Fibroblast of lung (primary cell): ENCODE data around the gene KRTAP25-1. TPM values are rescaled to one million over a fixed set of nuclear protein-coding genes. Genes with fewer than 3 reads are reported as not detected.

ENCODE experiments used
- DNase-seq, 2 donors: peaks; one replicate each; pipeline versions ENCODE4 v3.0.0 to v3.0.0-alpha.2; 2010; ENCODE audit warnings: low read depth in 2 of 2
- H2AFZ ChIP-seq: 2 replicates; pipeline ENCODE4 v1.5.1; 2012; ENCODE audit warnings: low read length, control low read depth, inconsistent platforms
- H3K27ac ChIP-seq: 2 replicates; pipeline ENCODE4 v1.5.1; 2011; ENCODE audit warnings: low read length, control low read depth; ENCODE audit not compliant: insufficient read depth
- H3K27me3 ChIP-seq: 2 replicates; pipeline ENCODE4 v1.5.1; 2011; ENCODE audit warnings: mild to moderate bottlenecking, low read length; ENCODE audit not compliant: control insufficient read depth, insufficient read depth
- H3K36me3 ChIP-seq: 2 replicates; pipeline ENCODE4 v1.5.1; 2011; ENCODE audit warnings: low read length; ENCODE audit not compliant: control insufficient read depth, insufficient read depth
- H3K4me1 ChIP-seq: 2 replicates; pipeline ENCODE4 v1.5.1; 2011; ENCODE audit warnings: low read length; ENCODE audit not compliant: control insufficient read depth, insufficient read depth; ENCODE audit errors: extremely low read depth
- H3K4me2 ChIP-seq: 2 replicates; pipeline ENCODE4 v1.5.1; 2011; ENCODE audit warnings: low read length, control low read depth; ENCODE audit not compliant: insufficient read depth; ENCODE audit errors: extremely low read depth
- H3K4me3 ChIP-seq, 4 experiments: fragments of 200-600 bp in 1 of 4; sonication (generic) in 1 of 4; replicated peaks in 1 of 4; 2 replicates each; pipeline ENCODE4 v1.5.1; 2011 to 2016; ENCODE audit warnings: low read length in 4 of 4, low read depth in 3 of 4, mild to moderate bottlenecking in 3 of 4, control low read depth in 2 of 4, inconsistent platforms in 1 of 4, mixed read lengths in 1 of 4; ENCODE audit not compliant: insufficient read depth in 1 of 4; ENCODE audit errors: control extremely low read depth in 1 of 4
- H3K79me2 ChIP-seq: 2 replicates; pipeline ENCODE4 v1.5.1; 2012; ENCODE audit warnings: mild to moderate bottlenecking, low read length, inconsistent platforms; ENCODE audit not compliant: control insufficient read depth, insufficient read depth
- H3K9ac ChIP-seq: 2 replicates; pipeline ENCODE4 v1.5.1; 2011; ENCODE audit warnings: mild to moderate bottlenecking, low read length, control low read depth; ENCODE audit not compliant: insufficient read depth
- H3K9me3 ChIP-seq: 2 replicates; pipeline ENCODE4 v1.5.1; 2012; ENCODE audit warnings: low read depth, low read length; ENCODE audit not compliant: control insufficient read depth, insufficient read depth
- H4K20me1 ChIP-seq: 2 replicates; pipeline ENCODE4 v1.5.1; 2011; ENCODE audit warnings: low read length; ENCODE audit not compliant: control insufficient read depth, insufficient read depth; ENCODE audit errors: extremely low read depth
- CTCF ChIP-seq, 2 donors: IDR thresholded peaks in 1 of 2; conservative IDR thresholded peaks in 1 of 2; 1 replicate in 1 of 2; 2 replicates in 1 of 2; pipeline ENCODE4 v1.5.1; 2011 to 2012; ENCODE audit warnings: low read length in 2 of 2, control low read depth in 1 of 2, inconsistent platforms in 1 of 2, low read depth in 1 of 2, mild to moderate bottlenecking in 1 of 2
- EZH2 ChIP-seq: IDR thresholded peaks from 2 replicates; pipeline ENCODE4 v1.5.1; 2012; ENCODE audit warnings: low read length, control low read depth, mild to moderate bottlenecking; ENCODE audit errors: missing control alignments
- polyA minus RNA-seq: library from RNA; depleted of rRNA, polyadenylated mRNA; stranded (reverse); fragments of >200 nt; gene quantifications from 2 replicates; pipeline ENCODE4 v1.2.3, GENCODE V29; 2011; ENCODE audit warnings: low replicate concordance
- polyA plus RNA-seq, 2 donors: library from polyadenylated mRNA; depleted of rRNA in 1 of 2; stranded (reverse) in 1 of 2; unstranded in 1 of 2; fragments of >200 nt; gene quantifications; 2 replicates each; pipeline ENCODE4 v1.2.1, GENCODE V29; 2011 to 2012; ENCODE audit warnings: missing spikeins in 1 of 2
- total RNA-seq: library from RNA; depleted of rRNA; stranded (reverse); fragments of >200 nt; gene quantifications from 2 replicates; pipeline ENCODE4 v1.2.1, GENCODE V29; 2014

KRTAP25-1 gene, protein sequence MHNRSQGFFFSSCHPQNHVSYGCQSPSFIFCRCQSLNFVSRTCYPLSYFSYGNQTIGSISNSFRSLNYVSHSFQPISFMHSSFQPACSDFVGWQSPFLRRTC
- total RNA-seq (not detected in 2 replicates), polyA plus RNA-seq (not detected in 2 replicates), polyA minus RNA-seq (not detected in 2 replicates)
- not detected in 2 replicates for polyA plus RNA-seq (2012)

GRCh38 chr21:30289215-30289614 is at the start of gene KRTAP25-1:
Gene KRTAP25-1 (minus strand): TSS chr21:30289514. CDS start chr21:30289490, 24 bp downstream.
- H3K27me3 ChIP-seq, result no peaks in the 10 kb centered on the region
- H4K20me1 ChIP-seq, result no peaks in the 10 kb centered on the region

DNA sequence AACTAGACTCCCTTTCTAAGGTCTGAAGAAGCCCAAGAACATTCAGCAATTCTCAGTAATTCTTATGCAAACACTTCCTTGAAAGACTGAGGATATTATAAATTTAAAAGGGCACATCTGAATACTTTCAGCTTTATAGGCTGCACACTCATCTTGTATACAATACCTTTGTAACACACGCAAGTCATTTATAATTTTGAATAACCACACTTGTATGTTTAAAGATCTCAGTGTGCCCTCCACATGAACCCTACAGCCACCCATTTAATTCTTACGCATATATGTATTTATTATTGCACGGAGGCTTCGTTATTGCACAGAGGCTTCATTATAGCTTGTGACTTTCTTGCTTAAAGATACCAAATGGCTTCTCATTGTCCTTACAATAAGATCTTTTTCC is 49.4 kb upstream of the KRTAP25-1 start:
- H4K20me1 ChIP-seq, result no peaks in the 10 kb centered on the region
- no peaks in the 10 kb centered on the region for H3K36me3 ChIP-seq
- no peak overlapping the region for H3K4me2 ChIP-seq
- no peak overlapping the region for H2AFZ ChIP-seq
- H3K9me3 ChIP-seq, result no peaks in the 10 kb centered on the region
- no peak overlapping the region for H3K9ac ChIP-seq
- no peak for TF ChIP-seq EZH2
- TF ChIP-seq CTCF (conservative IDR thresholded peaks at IDR 0.05 in 1 of 2, IDR thresholded peaks at IDR 0.05 in 1 of 2; ENCODE audit: low read depth in 1 of 2, low read length in 2 of 2), result no peak
- no peaks in the 10 kb centered on the region for H3K27me3 ChIP-seq
- H3K4me3 ChIP-seq, result no peak overlapping the region
- no peaks in the 10 kb centered on the region for H3K4me1 ChIP-seq
- H3K27ac ChIP-seq, result no peak overlapping the region
- no peaks in the 10 kb centered on the region for H3K79me2 ChIP-seq
- no peak for DNase-seq

More at GRCh38 chr21:30289215-30289614, at the start of gene KRTAP25-1:
- Histone ChIP-seq H2AFZ (no peak within 1 kb of the TSS), H3K27ac (no peak within 1 kb of the TSS), H3K9ac (no peak within 1 kb of the TSS), H3K4me2 (no peak within 1 kb of the TSS), H3K9me3 (no peaks in the 10 kb centered on the region), H3K36me3 (no peaks in the 10 kb centered on the region), H3K4me3 (no peak within 1 kb of the TSS), H3K79me2 (no peaks in the 10 kb centered on the region), H3K4me1 (no peaks in the 10 kb centered on the region)
- TF ChIP-seq CTCF (conservative IDR thresholded peaks at IDR 0.05 in 1 of 2, IDR thresholded peaks at IDR 0.05 in 1 of 2; ENCODE audit: low read depth in 1 of 2, low read length in 2 of 2), result no peak
- TF ChIP-seq EZH2, result no peak
- no peak for DNase-seq

- Histone ChIP-seq H2AFZ (no peak overlapping the region), H3K9ac (no peak overlapping the region), H3K9me3 (no peaks in the 10 kb centered on the region), H3K27ac (no peak overlapping the region), H3K4me2 (no peak overlapping the region), H4K20me1 (no peaks in the 10 kb centered on the region), H3K4me1 (no peaks in the 10 kb centered on the region), H3K79me2 (no peaks in the 10 kb centered on the region), H3K36me3 (no peaks in the 10 kb centered on the region), H3K4me3 (no peak overlapping the region), H3K27me3 (no peaks in the 10 kb centered on the region)
- no peak for DNase-seq
- TF ChIP-seq EZH2, result no peak
- no peak for TF ChIP-seq CTCF (conservative IDR thresholded peaks at IDR 0.05 in 1 of 2, IDR thresholded peaks at IDR 0.05 in 1 of 2; ENCODE audit: low read depth in 1 of 2, low read length in 2 of 2)
These were observed 48.5 kb upstream of the KRTAP25-1 start for GRCh38 chr21:30337772-30338171.
